HG02943 (cell line): ENCODE data around the gene POR.

Source experiments
- ATAC-seq: cut with Tn5 transposase; IDR thresholded peaks from one replicate; pipeline ENCODE4 v1.9.1; 2021; ENCODE audit warnings: mild to moderate bottlenecking, low read depth, moderate library complexity; ENCODE audit not compliant: unreplicated experiment

POR gene

GRCh38 chr7:75914169-75914654 lies 743 bp upstream of the POR start:
- no peak for ATAC-seq

GRCh38 chr7:75915416-75916156 lies 631 bp downstream of the POR start:
- no peak for ATAC-seq

- ATAC-seq = no peak
Measured at GRCh38 chr7:75916259-75916658, 1.3 kb downstream of the POR start.

GRCh38 chr7:75916685-75917634 lies 2.0 kb downstream of the POR start:
- ATAC-seq = no peak

DNA sequence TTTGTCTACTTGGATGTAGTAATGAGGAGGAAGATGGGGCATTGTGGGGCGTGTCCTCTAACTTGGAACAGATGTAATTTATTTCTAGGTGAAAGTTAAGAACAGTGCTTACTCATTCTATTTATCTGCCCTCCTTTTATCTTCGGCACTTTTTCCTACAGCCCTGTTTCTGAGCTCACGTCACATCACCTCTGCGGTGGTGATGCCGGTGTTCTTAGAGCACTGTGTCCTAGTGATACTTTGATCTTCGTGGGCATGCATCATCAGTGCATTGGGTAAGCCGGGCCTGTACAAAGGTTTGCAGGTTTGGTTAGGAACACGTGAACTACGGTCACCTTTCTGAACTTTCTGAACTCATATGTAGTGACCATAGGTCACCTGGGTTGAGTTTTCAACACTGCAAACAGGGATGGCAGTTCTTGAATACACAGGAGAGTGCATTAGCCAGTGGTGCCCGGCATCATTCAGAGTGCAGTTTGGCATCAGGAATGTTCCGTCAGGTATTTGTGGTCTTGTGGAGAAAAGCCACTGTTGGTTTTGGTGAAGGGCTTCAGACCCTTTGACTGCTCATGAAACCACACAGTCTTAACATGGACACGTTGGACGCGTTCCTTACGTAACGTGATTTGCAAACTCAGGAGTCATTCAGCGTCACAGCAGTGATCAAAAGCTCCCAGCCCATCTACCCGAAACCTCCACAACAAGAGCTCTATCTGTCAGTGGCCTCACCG lies 5.6 kb downstream of the POR start:
- ATAC-seq = no peak

DNA sequence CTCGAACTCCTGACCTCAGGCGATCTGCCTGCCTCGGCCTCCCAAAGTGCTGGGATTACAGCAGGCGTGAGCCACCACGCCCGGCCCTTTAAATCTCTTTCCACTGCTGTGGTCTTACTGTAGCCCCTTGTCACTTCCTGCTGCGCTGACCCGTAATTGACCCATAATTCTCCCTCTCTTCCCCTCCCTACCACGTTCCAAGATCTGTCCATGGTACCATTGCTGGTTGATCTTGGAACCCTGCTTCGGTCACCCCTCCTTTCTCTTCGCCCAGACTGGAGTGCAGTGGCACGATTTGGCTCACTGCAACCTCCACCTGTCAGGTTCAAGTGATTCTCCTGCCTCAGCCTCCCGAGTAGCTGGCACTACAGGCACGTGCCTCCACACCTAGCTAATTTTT lies 6.5 kb downstream of the POR start:
- ATAC-seq = no peak

DNA sequence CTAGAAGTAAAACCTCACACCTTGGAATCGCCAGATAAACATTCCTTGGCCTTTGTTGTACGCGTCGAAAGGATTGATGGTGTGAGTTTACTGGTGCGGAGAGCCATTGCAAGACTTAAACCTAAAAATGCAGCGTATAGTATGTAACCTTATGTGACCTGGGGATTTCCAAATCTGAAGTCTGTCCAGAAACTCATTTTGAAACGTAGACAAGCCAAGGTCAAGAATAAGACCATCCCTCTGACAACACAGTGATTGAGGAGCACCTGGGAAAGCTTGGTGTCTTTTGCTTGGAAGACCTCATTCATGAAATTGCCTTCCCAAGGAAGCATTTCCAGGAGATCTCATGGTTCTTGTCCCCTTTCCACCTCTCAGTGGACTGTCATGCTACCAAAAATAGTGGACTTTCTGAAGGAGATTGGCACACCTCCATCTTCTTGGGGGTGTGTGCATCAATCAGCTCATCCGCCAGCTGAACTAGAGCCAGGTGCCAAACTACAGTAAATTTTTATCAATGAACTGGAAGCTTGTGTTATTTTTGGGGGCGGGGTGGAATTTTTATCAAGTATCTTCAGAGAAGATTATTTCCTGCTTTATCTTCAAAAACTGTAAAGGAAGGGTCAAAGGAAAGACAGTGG lies 8.1 kb downstream of the POR start:
- ATAC-seq = no peak

DNA sequence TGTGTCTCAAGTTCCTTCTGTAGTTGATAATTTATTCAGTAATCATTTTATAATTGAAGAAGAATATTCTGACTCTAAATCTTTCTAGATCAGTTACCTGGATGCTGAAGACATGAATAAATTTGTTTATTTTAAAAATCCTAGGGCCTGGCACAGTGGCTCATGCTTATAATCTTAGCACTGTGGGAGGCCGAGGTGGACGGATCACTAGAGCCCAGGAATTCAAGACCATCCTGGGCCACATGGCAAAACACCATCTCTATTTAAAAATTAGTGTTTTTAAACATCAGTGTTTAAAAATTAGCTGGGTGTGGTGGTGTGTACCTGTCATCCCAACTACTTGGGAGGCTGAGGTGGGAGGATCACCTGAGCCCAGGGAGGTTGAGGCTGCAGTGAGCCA lies 9.3 kb downstream of the POR start:
- no peak for ATAC-seq

DNA sequence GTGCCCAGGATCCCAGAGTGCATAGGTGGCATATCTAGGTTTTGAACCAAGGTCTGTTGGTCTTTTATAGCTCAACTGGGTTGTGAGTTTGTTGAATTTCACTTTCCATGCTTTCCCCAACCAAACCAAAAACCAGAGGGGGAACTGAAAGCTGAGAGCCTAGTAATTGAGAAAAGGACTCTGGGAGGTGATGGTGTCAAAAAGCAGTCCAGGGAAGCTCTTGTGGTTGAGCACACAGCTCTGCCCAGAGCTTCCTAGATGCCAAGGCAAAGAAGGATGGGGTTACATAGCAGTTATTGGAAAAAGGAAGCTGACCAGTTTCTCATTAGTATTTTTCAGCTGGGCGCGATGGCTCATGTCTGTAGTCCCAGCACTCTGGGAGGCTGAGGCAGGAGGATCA lies 9.9 kb downstream of the POR start:
- ATAC-seq = no peak

GRCh38 chr7:75925717-75926435 lies 10.9 kb downstream of the POR start:
- no peak for ATAC-seq

DNA sequence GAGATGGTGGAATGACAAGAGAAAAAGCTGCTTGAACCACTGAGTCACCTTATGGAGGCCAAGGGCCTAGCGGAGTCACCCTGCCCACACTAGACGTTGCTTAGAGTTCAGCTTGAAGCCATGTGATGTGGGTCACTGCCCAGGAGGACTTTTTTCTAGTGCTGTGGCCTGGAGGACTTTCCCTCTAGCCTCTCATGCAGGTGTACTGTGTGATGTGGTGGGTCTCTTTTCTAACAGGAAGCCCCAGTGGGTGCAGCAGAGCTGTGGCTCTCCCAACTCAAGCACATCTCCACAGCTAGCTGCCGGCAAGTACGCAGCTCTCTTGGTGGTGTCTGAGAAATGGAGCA lies 13.6 kb downstream of the POR start:
- no peak for ATAC-seq

DNA sequence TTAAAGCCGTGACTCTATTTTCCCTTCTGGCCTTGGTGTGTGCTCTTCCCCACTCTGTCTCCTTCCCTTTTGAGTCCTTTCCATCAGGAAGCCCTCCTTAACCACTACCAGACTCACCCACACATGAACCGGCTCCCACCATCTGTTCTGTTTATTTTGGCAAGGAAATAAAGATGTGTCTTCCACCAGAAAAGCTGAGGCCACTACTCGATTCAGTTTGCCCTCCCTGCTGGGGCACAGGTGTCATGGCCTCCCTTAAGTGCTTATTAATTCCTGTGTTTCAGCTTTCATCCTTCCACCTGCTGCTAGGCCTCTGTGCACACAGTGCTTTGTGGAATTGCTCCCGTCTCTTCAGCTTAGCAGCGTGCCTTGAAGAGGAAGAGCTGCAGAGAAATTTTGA lies 16.7 kb downstream of the POR start:
- ATAC-seq = no peak

- no peak for ATAC-seq
Measured at GRCh38 chr7:75937958-75938786, 23.2 kb downstream of the POR start.

GRCh38 chr7:75938921-75939320 lies 24.0 kb downstream of the POR start:
- ATAC-seq = no peak

GRCh38 chr7:75943864-75944263 lies 28.9 kb downstream of the POR start:
- no peak for ATAC-seq

DNA sequence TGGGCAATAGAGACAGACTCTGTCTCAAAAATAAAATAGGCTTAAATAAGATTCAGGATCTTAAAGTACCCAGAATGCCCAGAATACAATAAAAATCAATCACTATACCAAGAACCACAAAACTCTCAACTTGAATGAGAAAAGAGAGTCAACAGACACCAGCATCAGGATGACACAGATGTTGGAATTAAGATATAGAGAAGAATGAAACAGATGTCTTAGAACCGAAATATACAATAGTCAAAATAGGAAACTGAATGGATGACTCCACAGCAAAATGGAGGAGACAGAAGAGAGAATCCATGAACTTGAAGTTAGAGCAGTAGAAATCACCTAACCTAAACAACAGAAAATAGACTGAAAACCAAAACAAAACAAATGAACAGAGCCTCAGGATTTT lies 29.6 kb downstream of the POR start:
- ATAC-seq = no peak

DNA sequence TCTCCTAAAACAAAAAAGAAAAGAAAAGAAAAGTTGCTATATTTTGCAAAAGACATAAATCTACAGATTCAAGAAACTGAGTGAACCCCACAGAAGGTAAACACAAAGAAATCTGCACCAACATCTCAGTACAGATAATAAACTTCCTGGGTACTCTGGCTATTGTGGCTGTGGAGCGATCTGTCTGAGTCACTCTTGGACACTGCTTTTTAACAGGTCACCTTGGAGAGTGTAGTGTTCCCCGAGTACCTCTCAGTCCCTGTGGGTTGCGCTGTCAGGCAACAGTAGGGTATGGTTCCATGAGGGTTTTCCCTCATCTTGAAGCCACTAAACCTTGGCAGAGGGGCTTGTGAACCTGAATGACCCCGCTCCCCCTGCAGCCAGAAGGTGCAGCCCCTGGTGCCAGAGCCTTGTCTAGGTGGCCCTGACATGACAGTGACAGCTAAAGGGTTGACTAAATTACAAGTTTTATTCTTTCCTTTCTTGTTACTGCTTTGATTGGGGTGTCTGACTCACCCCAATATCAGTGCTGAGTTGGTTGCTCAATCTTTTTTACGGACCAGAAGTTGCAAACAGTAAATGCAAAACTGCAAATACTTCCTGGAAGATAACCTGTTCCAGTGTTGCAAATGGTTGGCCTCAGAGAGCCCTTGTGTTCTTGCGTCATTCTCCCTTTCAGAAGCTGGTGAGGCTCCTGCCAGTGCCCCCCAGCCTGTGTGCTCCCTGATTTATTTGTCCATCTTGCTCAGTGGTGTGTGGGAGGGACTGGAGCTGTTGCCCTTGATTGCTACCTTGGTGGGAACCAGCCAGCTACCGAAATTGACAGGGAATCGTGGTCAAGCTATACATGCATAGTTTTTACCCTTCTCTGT lies 30.6 kb downstream of the POR start:
- no peak for ATAC-seq

DNA sequence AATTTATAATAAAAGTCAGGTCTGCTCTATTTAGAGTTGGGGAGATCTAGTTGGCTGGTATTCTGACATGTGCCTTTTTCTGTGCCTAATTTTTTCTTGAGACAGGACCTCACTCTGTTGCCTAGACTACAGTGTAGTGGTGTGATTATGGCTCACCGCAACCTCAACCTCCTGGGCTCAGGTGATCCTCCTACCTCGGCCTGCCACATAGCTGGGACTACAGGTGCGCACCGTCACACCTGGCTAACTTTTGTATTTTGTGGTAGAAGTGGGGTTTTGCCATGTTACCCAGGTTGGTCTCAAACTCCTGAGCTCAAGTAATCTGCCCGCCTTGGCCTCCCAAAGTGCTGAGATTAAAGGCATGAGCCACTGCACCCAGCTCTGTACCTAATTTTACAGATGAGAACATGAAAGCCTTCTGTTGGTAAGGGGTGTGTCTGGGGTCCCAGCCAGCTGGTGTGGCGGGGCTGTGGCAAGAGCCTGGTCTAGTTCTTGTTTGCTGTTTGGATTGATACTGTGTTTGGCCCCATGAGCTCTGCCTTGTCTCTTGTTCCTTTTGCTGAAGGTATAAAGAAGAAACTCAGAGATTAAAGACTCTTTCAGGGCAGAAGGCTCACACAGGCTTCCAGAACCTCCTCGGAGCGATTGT lies 31.4 kb downstream of the POR start:
- ATAC-seq = no peak
